H1 (cell line): Measurements from ENCODE around the gene CROCC. TPM values are rescaled to one million over a fixed set of nuclear protein-coding genes. Genes with fewer than 3 reads are reported as not detected.

Experiments
- CHD7 ChIP-seq: fragments of 300-600 bp; sonication (generic); IDR thresholded peaks from 2 replicates; pipeline ENCODE4 v1.7.1; 2012; ENCODE audit warnings: low read length, moderate library complexity, mild to moderate bottlenecking, inconsistent platforms; ENCODE audit not compliant: insufficient replicate concordance
- GABPA ChIP-seq: IDR thresholded peaks from 2 replicates; pipeline ENCODE4 v1.6.1; 2011; ENCODE audit warnings: mild to moderate bottlenecking, low read length, moderate library complexity, borderline replicate concordance; ENCODE audit not compliant: insufficient read depth
- RFX5 ChIP-seq: IDR thresholded peaks from 2 replicates; pipeline ENCODE4 v1.6.1; 2011; ENCODE audit warnings: low read depth, low read length, improper control_type of control experiment, borderline replicate concordance
- RXRA ChIP-seq: IDR thresholded peaks from 2 replicates; pipeline ENCODE4 v1.6.1; 2011; ENCODE audit warnings: low read depth, mild to moderate bottlenecking, low read length, moderate library complexity; ENCODE audit not compliant: insufficient read depth
- SUZ12 ChIP-seq: fragments of 200-600 bp; sonication (generic); IDR thresholded peaks from 2 replicates; pipeline ENCODE4 v1.6.1; 2012; ENCODE audit warnings: mild to moderate bottlenecking, inconsistent platforms, low read length, moderate library complexity, mixed read lengths
- TBP ChIP-seq: IDR thresholded peaks from 2 replicates; pipeline ENCODE4 v1.6.1; 2011; ENCODE audit warnings: low read depth, low read length, improper control_type of control experiment
- polyA plus RNA-seq, 7 experiments: library from polyadenylated mRNA; depleted of rRNA in 3 of 7; stranded (reverse) in 5 of 7; unstranded in 2 of 7; fragments of >200 nt in 5 of 7; fragments of 200-250 nt in 2 of 7; gene quantifications; 1 replicate in 5 of 7; 2 replicates in 1 of 7; 4 replicates in 1 of 7; pipeline versions ENCODE4 v1.2.1 to v1.2.3, GENCODE V29; 2011 to 2013; ENCODE audit warnings: missing spikeins in 2 of 7, mixed read lengths in 2 of 7
- total RNA-seq: library from RNA; stranded (reverse); fragmentation: NEBNext Ultra II Directional; extraction: Animal tissue kit (Norgen Biotek cat#: 25700); gene quantifications from 2 replicates; pipeline ENCODE4 v1.2.1, GENCODE V29; 2021
- TF ChIP-seq, protein P1 (sequence below): IDR thresholded peaks from 2 replicates; pipeline ENCODE4 v1.6.1; 2012; ENCODE audit warnings: inconsistent platforms

CROCC gene
- total and polyA plus RNA-seq, 2 of the 8 experiments (the other 6 are each of a cell fraction or from before 2014, with no cell fraction given): 12.1 to 39.5 TPM

DNA sequence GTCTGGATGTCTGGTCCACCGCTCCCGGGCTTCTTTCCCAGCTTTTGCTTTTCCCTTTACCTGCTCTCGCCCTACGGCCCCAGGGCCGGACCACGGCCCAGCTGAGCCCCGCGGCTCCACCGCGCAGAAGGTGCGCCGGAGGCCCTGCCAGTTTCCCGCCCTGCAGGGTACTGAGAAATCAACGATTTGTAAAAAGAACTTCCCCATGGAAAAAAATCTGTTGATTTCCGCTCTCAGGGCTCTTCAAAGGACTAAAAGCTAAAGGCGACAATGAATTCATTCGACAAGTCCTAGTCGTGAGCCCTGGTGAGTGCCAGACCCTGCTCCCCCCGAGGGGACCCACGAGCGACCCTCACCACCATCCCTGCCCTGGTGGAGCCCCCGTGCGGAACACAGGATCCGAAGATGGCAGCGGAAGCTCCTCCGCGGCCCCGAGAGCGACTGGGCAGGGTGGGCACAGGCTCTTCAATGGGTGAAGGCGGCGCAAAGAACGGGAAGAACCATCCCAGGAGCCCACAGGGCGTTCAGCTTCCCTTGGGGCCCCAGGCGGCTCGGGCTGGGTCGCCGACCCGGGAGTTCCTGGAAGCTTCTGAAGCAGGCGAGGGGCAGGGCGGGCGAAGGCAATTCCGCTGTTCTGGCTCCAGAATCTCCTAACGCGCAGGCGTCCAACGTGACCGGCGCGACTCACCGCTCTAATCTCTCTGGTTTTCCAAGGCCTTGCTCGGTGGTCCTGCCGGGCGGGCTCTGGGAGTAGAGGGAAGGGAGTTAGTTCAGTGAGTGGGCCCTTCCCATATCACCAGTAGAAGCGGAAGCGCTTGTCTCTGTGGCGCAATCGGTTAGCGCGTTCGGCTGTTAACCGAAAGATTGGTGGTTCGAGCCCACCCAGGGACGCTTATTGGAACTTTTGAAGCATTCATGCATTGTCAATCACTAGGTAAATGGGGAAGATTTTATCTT, 32.6 kb upstream of the CROCC start (continued):
- TF ChIP-seq CHD7: no peak
- TF ChIP-seq RFX5: no peak; the same call in 1 of the 2 replicates
- TF ChIP-seq GABPA: no peak
- no peak for TF ChIP-seq RXRA
- no peak for TF ChIP-seq SUZ12
- TF ChIP-seq TBP: peak; percentile 98
- TF ChIP-seq, protein P1, sequence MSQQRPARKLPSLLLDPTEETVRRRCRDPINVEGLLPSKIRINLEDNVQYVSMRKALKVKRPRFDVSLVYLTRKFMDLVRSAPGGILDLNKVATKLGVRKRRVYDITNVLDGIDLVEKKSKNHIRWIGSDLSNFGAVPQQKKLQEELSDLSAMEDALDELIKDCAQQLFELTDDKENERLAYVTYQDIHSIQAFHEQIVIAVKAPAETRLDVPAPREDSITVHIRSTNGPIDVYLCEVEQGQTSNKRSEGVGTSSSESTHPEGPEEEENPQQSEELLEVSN: peak; percentile 29; the same call in 1 of the 2 replicates
